ENCODE results near the gene GINS1.

DNA sequence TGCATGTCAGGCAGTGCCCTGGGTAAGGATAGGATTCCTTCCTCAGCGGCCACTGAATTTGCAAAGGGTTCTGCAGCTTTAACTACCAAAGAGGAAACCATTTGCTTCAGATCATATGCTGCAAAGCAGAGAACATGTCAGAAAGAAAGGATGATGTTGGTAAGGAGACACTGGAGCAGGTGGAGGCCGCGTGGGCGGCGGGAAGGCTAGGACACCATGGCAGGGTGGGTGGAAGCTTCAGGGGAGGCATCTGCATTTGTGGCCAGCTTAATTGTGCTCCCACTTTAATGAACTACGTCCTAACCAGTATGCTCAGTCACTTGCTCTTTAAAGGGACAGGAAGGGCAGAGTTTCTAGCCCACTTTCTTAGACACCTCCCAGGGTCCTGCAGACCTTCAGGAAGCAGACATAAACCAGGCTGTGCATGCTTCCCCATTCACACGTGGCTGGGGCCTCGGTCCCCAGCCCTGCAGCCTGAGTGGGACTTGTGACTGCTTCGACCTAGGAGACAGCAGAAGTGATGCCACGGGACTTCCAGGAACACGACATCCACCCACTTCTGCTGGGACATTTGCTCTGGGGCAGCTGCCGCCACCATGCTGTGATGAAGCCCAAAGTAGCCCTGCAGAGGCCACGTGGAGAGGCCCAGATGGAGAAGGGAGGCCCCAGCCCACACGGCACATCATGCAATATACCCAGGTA is 76.1 kb downstream of the GINS1 start:
- TF ChIP-seq POLR2AphosphoS5 (IDR thresholded peaks at IDR 0.05; ENCODE audit: low read depth, low read length) (no peak), EZH2phosphoT487 (IDR thresholded peaks at IDR 0.05; ENCODE audit: borderline replicate concordance) (no peak), FOSL1 (IDR thresholded peaks at IDR 0.05; ENCODE audit: low read depth) (no peak), EZH2 (IDR thresholded peaks at IDR 0.05) (no peak), POLR2A (IDR thresholded peaks at IDR 0.05; ENCODE audit: borderline replicate concordance, extremely low read depth, insufficient read depth, insufficient read length) (no peak)
- TF ChIP-seq, protein P1, sequence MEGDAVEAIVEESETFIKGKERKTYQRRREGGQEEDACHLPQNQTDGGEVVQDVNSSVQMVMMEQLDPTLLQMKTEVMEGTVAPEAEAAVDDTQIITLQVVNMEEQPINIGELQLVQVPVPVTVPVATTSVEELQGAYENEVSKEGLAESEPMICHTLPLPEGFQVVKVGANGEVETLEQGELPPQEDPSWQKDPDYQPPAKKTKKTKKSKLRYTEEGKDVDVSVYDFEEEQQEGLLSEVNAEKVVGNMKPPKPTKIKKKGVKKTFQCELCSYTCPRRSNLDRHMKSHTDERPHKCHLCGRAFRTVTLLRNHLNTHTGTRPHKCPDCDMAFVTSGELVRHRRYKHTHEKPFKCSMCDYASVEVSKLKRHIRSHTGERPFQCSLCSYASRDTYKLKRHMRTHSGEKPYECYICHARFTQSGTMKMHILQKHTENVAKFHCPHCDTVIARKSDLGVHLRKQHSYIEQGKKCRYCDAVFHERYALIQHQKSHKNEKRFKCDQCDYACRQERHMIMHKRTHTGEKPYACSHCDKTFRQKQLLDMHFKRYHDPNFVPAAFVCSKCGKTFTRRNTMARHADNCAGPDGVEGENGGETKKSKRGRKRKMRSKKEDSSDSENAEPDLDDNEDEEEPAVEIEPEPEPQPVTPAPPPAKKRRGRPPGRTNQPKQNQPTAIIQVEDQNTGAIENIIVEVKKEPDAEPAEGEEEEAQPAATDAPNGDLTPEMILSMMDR (IDR thresholded peaks at IDR 0.05 in 2 of 3, conservative IDR thresholded peaks at IDR 0.05 in 1 of 3; ENCODE audit: borderline replicate concordance in 1 of 3, insufficient read depth in 1 of 3, low read depth in 2 of 3, low read length in 2 of 3) = no peak

Data from HCT116 (cell line).